Fibroblast of villous mesenchyme (primary cell): Measurements from ENCODE around the gene DLK2. TPM values are rescaled to one million over a fixed set of nuclear protein-coding genes. Genes with fewer than 3 reads are reported as not detected.
"Not testable (repeated sequence)": the region's sequence is repeated elsewhere in the genome, so short reads cannot be mapped to it uniquely, and the experiment has no call there.

Source experiments
- DNase-seq: peaks from one replicate; pipeline ENCODE4 v3.0.0-alpha.2; 2010; ENCODE audit warnings: low read depth
- H3K4me3 ChIP-seq: 2 replicates; pipeline ENCODE4 v1.5.1; 2011; ENCODE audit warnings: low read depth, mild to moderate bottlenecking, low read length
- CTCF ChIP-seq: IDR thresholded peaks from 2 replicates; pipeline ENCODE4 v1.5.1; 2012; ENCODE audit warnings: low read depth, mild to moderate bottlenecking, low read length; ENCODE audit not compliant: insufficient read depth
- total RNA-seq: library from RNA; depleted of rRNA; stranded (reverse); fragments of >200 nt; gene quantifications from 2 replicates; pipeline ENCODE4 v1.2.3, GENCODE V29; 2012

Gene DLK2
- total RNA-seq, 1 donor = 1.7 TPM

- H3K4me3 ChIP-seq = peak overlapping the region; percentile 88
- no peak for DNase-seq
- TF ChIP-seq CTCF = no peak
These were observed 27.2 kb downstream of the DLK2 start for GRCh38 chr6:43428112-43428570.

GRCh38 chr6:43427406-43428111, 27.8 kb downstream of the DLK2 start, which contains the start of gene ABCC10:
Gene ABCC10 (plus strand): TSS chr6:43427541. CDS start chr6:43427979, 438 bp downstream.
- peak; percentile 57 for TF ChIP-seq CTCF
- H3K4me3 ChIP-seq = peak within 1 kb of the TSS; percentile 88
- peak; percentile 96 for DNase-seq

GRCh38 chr6:43426928-43427405, 28.4 kb downstream of the DLK2 start:
- no peak for DNase-seq
- no peak for TF ChIP-seq CTCF
- H3K4me3 ChIP-seq = peak overlapping the region; percentile 88

- not testable (repeated sequence) for H3K4me3 ChIP-seq, DNase-seq
These were observed 30.3 kb downstream of the DLK2 start for GRCh38 chr6:43425083-43425482.

GRCh38 chr6:43421831-43422230, 33.5 kb downstream of the DLK2 start:
- no peak overlapping the region for H3K4me3 ChIP-seq
- no peak for TF ChIP-seq CTCF
- DNase-seq = no peak

GRCh38 chr6:43420012-43420709, 35.2 kb downstream of the DLK2 start:
- no peak for TF ChIP-seq CTCF
- no peak overlapping the region for H3K4me3 ChIP-seq
- no peak for DNase-seq

GRCh38 chr6:43416935-43417334, 38.4 kb downstream of the DLK2 start:
- DNase-seq = no peak
- no peak for TF ChIP-seq CTCF
- H3K4me3 ChIP-seq = no peak overlapping the region

- not testable (repeated sequence) for DNase-seq, H3K4me3 ChIP-seq
These were observed 40.1 kb downstream of the DLK2 start for GRCh38 chr6:43415275-43415674.
